Activated gamma-delta T cell treated with anti-CD3 and anti-CD28 coated beads, Interleukin-2, amount 50 U/mL, for 16 hours (primary cell): ENCODE measurements around the gene MEF2A.
"Not testable (repeated sequence)": the region's sequence is repeated elsewhere in the genome, so short reads cannot be mapped to it uniquely, and the experiment has no call there.

Experiments used
- DNase-seq: peaks from one replicate; pipeline ENCODE4 v3.0.0-alpha.2; 2020; ENCODE audit warnings: low read depth

The MEF2A gene

DNA sequence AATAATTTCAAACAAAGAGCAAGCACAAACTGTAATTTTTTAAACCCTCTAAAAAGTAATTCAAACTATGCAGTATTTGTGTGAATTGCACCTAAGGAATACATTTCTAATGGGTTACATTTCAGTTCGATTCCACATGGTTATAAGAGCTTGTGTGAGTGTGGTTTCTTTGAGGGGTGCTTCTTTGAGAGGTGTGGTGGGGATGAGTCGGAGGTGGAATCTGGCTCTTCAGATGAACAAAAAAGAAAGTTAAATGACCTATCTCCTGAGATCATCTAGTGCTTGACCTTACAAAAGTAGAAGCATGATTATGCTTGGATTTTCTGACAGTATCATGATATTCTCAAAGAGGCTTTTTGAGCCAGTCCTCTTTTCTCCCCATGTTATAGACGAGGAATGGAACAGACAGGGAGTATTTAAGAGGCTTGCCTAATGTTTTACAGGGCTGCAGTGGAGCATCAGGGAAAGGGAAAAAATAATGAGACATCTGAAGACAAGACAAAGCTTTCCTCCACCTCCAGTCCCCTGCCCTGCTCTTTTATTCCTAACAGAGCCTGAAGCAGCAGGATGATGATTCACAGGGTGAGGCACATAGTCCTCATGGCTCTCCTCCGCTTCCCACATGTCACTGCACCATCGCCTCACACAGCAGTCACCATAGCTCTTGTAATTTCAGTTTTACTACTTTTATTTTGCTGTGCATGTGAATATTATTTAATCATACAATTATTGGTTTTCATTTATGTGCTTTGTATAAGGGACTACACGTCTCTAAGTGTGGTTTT lies 85.4 kb downstream of the MEF2A start:
- no peak for DNase-seq

DNA sequence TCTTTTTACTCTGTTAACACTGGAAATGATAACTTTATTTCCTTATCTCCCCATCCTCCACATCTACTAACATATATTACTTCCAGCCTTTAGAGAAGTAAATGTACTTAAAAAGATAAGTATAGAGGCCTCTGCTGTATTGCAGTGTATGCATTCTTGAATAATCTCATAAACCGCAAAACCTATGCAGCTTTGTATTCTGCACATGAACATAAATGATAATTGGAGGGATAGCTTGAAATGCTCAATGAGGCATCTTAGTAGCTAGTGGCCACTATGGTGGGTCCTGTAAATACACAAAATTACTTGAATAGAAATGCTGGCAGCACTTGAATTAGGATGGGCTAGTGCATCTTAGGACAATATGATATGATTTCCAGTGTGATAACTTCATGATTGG lies 90.4 kb downstream of the MEF2A start:
- no peak for DNase-seq

DNA sequence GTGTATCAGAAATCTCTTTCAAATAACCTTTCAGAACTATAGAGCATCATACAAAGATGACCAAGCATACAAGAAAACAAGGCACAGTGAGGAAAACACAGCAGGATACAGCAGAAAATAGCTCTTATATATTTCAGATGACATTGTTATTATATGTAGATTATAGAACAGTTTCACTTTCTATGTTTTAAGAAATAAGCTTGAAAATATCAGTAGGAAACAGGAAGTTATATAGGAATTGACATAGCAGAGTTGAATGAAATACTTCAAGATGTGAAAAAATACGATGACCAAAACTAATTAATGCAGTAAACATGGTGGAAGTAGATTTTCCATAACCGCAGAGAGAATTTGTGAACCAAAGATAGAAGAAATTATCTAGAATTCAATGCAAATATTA lies 92.2 kb downstream of the MEF2A start:
- no peak for DNase-seq

DNA sequence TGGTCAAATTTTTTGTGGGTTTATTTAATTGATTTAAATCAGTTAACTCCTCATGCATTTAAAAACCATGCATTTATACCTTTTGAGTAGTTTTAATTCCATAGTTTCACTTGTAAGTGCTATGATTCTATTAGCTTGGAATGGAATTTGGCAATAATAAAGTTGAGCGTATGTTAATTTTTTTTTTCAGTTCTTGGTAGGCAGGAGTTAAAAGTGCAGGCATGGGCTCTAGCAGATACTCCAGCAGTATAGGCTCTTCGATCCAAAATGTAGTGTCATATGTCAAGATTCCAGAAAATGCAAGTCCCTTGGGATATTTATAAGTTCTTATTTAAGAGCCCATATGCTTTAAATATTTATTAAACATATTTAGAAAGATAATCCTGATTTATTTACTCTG lies 97.1 kb downstream of the MEF2A start:
- DNase-seq = no peak

DNA sequence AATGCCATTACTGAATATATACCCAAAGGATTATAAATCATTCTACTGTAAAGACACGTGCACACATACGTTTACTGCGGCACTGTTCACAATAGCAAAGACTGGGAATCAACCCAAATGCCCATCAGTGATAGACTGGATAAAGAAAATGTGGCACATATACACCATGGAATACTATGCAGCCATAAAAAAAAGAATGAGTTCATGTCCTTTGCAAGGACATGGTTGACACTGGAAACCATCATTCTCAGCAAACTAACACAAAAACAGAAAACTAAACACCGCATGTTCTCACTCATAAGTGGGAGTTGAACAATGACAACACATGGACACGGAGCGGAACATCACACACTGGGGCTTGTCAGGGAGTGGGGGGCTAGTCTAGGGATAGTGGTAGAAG lies 100.3 kb downstream of the MEF2A start:
- not testable (repeated sequence) for DNase-seq

DNA sequence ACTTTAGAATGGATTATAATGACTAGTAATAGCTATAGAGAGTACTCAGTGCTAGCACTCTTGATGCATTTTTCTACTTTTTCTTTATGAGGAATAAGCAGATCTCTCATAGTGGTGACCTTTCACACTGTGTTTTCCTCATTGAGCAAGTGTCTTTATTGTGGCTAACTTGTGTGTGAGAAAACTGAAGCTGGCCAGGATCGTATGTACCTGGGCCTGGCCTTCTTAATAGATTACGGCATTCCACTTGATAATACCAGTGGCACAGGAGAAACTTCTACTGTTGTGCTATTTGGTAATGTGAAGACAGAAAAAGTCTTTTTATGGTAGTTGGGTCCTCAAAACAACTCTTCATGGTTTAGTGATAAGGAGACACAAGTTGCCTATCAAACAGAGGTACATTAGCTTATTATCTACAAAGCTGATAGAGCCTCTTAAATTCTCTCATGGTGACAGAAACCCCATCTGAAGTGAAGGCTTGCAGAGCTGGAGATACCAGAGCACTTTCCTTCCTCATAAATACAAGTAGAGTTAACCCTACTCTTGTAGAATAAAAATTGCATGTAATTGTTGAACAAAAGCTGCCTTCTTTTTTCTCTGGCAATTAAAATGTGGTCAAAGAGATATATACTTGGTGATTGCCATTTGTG lies 102.9 kb downstream of the MEF2A start:
- no peak for DNase-seq

DNA sequence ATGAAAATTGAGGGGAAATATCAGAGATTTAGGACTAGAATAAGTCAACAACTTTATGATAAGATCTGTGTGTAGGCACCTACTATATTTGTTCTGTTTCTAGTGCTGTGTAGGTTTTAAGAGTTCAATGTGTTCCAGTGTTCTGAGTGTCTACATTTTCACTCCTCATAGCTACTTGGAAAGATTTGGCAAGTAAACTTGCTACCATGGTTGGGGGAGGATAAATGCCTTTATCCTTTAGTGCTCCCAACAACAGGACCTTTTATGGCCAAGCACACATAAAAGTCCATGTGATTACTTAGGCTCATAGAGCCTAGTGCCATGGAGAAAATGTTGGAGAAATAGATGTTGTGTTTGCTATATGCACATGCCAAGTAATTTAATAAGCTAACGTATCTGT lies 103.5 kb downstream of the MEF2A start:
- DNase-seq = no peak

DNA sequence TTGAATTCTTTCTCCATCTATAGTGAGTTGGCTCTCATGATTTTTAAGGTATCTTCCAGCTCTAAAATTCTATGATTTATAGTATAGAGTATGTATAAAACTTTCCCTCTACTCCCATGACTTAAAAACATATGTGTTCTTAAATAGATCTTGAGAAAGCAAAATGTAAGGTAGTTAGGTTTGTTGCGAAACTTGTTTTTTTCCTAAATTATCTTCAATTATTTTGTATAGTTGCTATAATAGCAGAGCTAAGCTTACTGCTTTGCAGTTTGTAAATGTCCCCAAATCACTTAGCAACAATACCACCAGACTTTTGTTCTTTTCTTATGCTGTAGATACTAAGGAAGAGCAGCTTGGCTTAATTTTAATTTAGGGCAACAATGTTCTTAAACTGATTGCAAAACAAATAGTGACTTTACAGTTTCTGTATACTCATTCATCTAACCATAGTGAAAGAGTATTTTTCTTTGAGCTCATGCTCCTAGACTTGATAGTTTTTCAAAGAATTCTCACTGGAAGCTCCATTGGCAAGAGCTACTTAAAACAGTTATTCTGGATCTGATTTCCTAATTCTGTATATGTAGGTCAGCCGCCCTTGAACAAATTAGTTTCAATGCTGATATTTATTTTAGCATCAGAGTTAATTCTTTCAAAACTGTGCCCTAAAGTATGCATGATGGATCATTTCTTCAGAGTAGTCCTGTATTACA lies 106.3 kb downstream of the MEF2A start:
- no peak for DNase-seq

DNA sequence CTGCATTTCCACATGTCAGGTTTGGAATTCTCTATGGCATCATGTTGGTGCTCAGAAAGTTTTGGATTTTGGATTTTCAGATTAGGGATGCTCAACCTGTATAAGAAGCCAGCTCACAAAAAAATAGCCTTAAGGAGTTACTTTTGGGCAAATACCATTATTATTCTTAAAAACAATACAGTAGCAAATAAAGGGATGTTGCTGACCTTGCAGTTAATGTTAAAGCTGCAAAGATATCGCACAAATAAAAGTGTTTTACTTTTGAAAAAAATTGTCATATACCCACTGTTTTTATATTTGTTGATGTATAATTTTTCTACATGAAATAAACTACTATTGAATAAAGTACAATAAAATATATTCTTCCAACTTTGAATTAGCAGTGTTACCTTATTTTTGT lies 107.3 kb downstream of the MEF2A start:
- no peak for DNase-seq

DNA sequence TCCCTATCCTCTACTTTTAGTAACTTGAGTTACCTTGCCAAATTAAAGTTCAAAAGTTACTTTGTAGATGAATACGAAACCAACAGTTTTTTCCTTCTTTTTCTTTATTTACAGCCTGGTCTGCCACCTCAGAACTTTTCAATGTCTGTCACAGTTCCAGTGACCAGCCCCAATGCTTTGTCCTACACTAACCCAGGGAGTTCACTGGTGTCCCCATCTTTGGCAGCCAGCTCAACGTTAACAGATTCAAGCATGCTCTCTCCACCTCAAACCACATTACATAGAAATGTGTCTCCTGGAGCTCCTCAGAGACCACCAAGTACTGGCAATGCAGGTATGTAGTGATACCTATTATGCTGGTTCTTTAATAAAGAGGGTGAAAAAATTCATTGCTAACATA lies 108.5 kb downstream of the MEF2A start:
- no peak for DNase-seq

DNA sequence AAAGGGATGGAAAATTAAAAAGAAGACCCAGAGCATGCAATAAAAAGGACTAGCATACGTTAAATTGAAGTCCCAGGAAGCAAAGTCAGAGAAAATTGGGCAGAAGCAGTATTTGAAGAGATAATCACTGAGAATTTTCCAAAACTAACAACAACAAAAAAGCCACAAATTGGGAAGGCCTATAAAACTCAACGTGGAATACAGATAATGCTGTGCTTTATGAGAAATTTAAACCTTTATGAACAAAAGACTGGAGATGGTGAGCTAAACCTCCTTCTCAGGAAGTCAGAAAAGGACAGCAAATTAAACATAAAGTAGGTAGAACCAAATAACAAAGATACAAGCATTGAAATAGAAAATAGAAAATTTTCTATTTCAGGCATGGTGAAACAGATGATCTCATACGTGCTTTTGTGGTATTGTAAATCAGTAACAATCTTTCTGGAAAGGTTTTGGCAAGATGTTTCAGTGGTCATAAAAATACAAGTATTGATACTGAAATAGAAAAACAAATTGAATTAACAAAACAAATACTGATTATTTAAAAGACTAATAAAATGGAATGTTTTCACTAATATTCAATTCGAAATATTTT lies 111.9 kb downstream of the MEF2A start:
- no peak for DNase-seq

DNA sequence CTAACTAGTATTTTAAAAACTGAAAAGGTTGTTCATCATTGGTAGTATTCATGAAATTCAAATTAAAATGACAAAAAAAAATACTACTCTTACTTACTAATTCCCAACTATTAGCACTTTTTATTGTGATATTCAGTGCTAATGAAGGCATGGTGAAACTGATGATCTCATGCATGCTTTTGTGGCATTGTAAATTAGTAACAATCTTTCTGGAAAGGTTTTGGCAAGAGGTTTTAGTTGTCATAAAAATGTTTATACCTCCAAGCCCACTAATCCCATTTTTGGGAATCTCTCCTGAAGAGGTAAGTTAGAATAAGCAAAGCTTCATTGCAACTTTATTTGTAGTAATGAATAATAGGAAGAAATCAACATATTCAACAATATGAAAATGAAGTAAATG lies 114.5 kb downstream of the MEF2A start:
- no peak for DNase-seq

DNA sequence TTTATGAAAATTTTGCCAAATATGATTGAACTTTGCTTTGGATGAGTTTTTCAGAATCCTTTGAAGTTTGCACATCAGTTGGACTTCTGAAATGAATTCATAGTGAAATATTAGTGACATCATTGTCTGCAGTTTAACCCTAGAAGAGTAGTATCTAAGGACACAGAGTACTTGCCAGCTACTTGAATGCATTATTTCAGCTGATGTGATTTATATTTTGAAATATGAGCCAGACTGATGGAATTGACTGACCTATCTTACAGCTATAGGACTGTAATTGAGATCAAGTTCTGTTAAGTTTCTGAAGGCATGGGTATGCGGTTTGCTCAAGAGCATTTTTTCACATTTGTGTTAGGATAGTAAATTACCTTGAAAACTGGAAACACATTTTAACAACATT lies 116.2 kb downstream of the MEF2A start:
- DNase-seq = no peak

DNA sequence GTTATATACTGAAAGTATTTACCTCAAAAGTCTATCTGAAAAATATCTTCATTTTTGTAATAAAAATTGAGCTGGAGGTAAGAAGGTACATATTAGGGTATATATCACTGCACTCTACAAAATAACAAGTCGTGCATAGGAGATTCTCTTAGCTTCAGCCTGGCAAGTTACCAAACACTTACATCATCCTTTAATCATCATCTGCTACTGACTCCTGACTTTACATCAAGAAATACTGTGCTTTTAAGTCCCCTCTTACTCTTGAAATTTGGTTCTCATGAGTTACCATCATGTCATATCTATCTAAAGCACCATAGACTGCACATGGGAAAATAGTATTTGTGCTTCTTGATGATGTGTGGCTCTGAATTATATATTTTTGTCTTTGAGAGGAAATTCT lies 116.7 kb downstream of the MEF2A start:
- DNase-seq = no peak

DNA sequence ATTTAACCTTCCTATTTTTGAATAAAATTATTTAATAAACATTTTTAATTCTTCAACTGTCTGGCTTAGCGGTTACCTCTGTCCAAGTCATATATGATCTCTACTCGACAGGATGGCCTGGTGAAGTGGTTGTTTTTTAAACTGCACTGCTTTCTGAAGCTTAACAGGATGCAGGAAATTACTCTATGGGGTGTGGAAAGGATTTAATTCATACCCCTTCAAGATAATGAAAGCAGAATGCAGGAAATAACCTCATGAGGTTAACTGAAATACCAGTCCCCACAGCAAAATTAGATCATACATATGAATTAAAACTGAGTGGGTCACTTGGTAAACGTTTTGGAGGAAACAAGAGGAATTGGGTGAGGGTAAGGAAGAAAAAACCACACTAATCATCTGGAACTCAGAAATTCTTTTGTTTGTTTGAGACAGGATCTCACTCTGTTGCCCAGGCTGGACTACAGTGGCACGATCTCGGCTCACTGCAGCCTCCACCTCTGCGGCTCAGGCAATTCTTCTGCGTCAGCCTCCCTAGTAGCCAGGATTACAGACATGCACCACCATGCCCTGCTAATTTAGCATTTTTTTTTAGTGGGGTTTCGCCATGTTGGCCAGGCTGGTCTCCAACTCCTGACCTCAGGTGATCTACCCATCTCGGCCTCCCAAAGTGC lies 117.4 kb downstream of the MEF2A start:
- no peak for DNase-seq

DNA sequence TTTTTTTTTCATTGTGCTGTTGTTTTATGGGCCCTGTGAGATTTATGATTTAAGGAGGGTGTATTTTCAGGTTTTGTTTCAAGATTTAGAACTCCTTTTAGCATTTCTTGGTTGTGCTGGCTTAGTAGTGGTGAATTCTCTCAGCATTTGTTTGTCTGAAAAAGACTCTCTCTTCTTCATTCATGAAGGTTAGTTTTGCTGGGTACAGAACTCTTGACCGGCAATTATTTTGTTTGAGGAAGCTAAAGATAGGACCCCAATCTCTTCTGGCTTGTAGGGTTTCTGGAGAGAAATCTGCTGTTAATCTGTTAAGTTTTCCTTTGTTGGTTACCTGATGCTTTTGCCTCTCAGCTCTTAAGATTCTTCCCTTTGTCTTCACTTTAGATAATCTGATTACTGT lies 120.5 kb downstream of the MEF2A start:
- no peak for DNase-seq

DNA sequence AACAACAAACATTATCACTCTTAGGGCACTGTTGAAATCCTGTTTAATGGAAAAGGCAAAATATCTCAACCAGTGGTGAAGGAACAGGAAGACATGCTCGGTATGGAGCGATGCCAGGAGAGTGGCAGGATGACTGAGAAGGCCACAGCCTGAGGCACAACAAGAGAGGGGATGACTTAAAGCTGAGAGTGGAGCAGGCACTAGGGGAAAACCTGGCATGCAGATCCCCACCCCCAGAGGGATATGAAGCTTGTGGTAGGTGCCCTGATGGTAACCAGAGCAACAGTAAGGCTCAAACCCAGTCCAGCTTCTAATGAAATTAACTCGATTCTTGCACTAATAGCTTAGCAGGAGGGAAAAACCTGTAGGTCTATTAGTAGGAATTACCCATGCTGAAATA lies 127.0 kb downstream of the MEF2A start:
- DNase-seq = no peak

DNA sequence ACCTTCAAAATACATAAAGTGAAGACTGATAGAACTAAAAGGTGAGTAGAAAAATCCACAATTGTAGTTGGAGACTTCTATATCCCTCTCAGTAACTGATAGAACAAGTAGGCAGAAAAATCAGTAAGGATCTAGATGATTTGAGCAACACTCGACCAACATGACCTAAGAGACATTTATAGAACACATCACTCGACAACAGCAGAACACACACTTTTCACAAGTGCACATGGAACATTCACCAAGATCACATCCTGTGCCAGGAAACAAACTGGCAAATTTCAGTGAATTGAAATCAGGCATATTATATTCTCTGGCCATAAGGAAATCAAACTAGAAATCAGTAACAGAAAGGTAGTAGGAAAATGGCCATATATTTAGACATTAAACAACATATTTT lies 130.3 kb downstream of the MEF2A start:
- DNase-seq = no peak

DNA sequence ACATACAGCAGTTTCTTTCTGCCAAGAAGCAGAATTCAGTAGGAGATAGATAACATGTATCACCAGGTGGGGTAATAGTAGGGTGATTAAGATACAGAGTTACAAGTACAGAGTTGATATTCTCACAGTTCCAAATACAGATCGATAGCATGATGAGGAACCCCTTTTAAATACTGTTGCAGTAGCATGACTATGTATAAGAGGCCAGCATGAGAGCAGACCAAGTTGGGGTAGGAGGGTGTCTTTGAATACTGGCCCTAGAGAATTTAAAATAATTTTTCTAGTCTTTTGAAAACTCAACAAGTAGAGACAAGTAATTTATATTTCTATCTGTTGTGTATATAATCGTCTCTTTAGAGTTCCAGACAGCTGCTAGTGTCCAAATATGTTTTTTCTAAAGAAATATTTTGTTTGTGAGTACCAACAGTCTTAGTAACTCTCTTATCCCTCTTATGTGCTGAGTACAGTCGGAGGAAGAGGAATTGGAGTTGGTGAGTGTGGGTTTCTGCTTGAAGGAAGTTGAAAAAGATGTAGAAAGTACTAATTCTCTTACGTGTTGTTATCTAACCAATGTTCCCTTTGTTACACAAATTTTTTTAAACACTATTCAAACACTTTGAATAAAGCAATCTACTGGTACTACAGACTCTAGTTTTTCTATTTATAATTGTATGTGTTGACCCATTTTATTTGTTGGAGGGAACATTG lies 137.3 kb downstream of the MEF2A start:
- no peak for DNase-seq

DNA sequence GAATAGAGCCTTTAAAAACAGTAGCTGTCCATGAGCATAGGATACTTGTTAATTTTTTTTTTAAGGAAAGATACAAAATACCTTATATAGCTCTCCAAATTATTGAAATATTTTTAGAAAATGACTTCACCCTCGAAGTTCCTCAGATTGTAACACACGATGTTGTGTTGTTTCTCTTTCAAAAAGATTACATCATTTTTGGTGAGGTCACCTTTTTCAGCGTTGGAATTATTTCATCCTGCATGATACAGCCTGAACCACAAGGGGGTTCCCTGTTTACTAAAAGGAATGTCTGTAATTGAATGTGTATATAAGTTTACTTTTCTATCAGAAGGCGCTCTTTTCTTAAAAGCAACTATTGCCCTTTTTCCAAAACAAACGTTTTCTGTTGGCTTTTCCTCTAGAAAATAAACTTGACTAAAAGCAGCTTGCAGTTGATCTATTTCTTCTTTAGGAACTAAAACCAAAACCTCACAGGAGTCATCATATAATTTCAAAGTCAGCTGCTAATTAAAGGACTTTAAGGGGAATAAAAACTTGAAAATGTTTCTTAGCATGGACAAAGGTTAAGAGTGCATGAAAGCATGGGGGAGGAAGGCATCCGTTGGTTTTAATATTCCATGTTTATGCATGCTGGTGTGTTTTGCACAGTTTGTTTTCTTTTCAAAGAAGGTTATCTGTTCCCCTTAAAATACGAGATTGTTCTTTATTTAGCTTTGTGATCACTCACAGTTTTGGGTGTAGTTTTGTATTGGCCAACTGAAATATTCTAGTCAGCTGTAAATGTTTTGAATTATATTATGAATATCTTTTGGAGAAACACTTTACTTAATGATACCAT lies 138.0 kb downstream of the MEF2A start:
- DNase-seq = no peak

DNA sequence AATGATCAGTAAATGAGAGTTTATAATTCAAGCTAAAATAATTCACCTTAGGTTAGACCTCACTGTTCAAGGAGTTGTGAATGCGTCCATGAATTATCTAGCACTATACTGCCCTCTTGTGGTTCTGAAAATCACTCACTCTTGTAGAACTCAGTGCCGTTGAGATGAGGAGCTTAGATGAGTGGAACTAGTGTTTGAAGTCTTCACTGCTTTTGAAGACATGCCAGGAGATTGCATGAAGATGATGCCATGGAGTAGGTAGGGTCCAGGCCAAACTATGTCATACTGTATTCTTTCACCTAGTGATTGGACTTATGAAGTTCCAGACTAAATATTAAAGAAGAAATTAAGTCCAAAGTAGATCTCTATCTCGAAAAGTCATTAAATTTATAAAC lies 138.7 kb downstream of the MEF2A start:
- DNase-seq = no peak
